T-cell (primary cell): Measurements from ENCODE around the gene C1orf226. TPM values are rescaled to one million over a fixed set of nuclear protein-coding genes. Genes with fewer than 3 reads are reported as not detected.

Experiments
- ATAC-seq, 4 experiments: fragments of 200-7000 bp in 3 of 4; fragments of 150-1000 bp in 1 of 4; cut with Tn5 transposase; replicated peaks in 1 of 4; 1 replicate in 3 of 4; 2 replicates in 1 of 4; pipeline ENCODE4 v1.10.0; 2021; ENCODE audit warnings: moderate library complexity in 3 of 4, mild to moderate bottlenecking in 2 of 4, moderate number of reproducible peaks in 1 of 4
- CTCF ChIA-PET, 2 donors: fragments of 300-600 bp; sonication (Branson Sonifier 250); formaldehyde crosslinking; loops; one replicate each; lab custom pipeline; 2022; ENCODE audit warnings: antibody characterized with exemption in 2 of 2; lab: Charles Lee
- POLR2A ChIA-PET, 2 donors: fragments of 300-600 bp; sonication (Branson Sonifier 250); formaldehyde crosslinking; loops; one replicate each; lab custom pipeline; 2022; ENCODE audit warnings: antibody characterized with exemption in 2 of 2; lab: Charles Lee
- DNase-seq, 35 experiments: peaks; one replicate each; pipeline versions ENCODE4 v3.0.0 to v3.0.0-alpha.2; 2013 to 2023
- H3K27ac ChIP-seq: one replicate; pipeline ENCODE4 v1.5.1; 2013; ENCODE audit warnings: low read length
- H3K27me3 ChIP-seq, 2 experiments: replicated peaks in 1 of 2; 1 replicate in 1 of 2; 2 replicates in 1 of 2; pipeline versions ENCODE4 v1.6.1 to v1.7.0; 2013; ENCODE audit warnings: low read length in 1 of 2, mixed read lengths in 1 of 2; ENCODE audit not compliant: control insufficient read depth in 2 of 2, insufficient read depth in 2 of 2; ENCODE audit errors: extremely low read depth in 1 of 2
- H3K36me3 ChIP-seq, 2 donors: 1 replicate in 1 of 2; 2 replicates in 1 of 2; pipeline versions ENCODE4 v1.6.1 to v1.7.0; 2013; ENCODE audit warnings: low read length in 1 of 2; ENCODE audit not compliant: control insufficient read depth in 2 of 2, insufficient read depth in 1 of 2; ENCODE audit errors: extremely low read depth in 1 of 2
- H3K4me1 ChIP-seq, 2 experiments: 1 replicate in 1 of 2; 2 replicates in 1 of 2; pipeline versions ENCODE4 v1.6.1 to v1.7.0; 2013; ENCODE audit warnings: low read length in 2 of 2, mixed read lengths in 1 of 2; ENCODE audit not compliant: insufficient read depth in 2 of 2, control insufficient read depth in 1 of 2; ENCODE audit errors: extremely low read depth in 1 of 2
- H3K4me3 ChIP-seq, 2 donors: 1 replicate in 1 of 2; 2 replicates in 1 of 2; pipeline versions ENCODE4 v1.5.1 to v1.7.0; 2013; ENCODE audit warnings: mild to moderate bottlenecking in 2 of 2, low read length in 1 of 2, moderate library complexity in 1 of 2; ENCODE audit not compliant: control insufficient read depth in 1 of 2; ENCODE audit errors: extremely low read depth in 1 of 2
- H3K9me3 ChIP-seq: 2 replicates; pipeline ENCODE4 v1.7.0; 2013
- H3K27ac Mint-ChIP-seq, 2 donors: one replicate each; pipeline ENCODE4 v1.8.0; 2020 to 2021; ENCODE audit warnings: mild to moderate bottlenecking in 2 of 2, mixed read lengths in 2 of 2
- H3K27me3 Mint-ChIP-seq, 2 donors: one replicate each; pipeline ENCODE4 v1.8.0; 2021 to 2022; ENCODE audit warnings: mixed read lengths in 2 of 2
- H3K36me3 Mint-ChIP-seq: one replicate; pipeline ENCODE4 v1.8.0; 2021; ENCODE audit warnings: mixed read lengths
- H3K4me1 Mint-ChIP-seq, 3 donors: one replicate each; pipeline ENCODE4 v1.8.0; 2020 to 2022; ENCODE audit warnings: mixed read lengths in 3 of 3, mild to moderate bottlenecking in 1 of 3
- H3K4me3 Mint-ChIP-seq, 3 donors: one replicate each; pipeline ENCODE4 v1.8.0; 2020 to 2022; ENCODE audit warnings: mild to moderate bottlenecking in 3 of 3, mixed read lengths in 3 of 3, moderate library complexity in 3 of 3
- H3K9me3 Mint-ChIP-seq, 3 donors: one replicate each; pipeline ENCODE4 v1.8.0; 2020 to 2022; ENCODE audit warnings: mixed read lengths in 3 of 3
- WGBS: methylation state at CpG from one replicate; pipeline ENCODE4 v1.1.5; 2013; ENCODE audit warnings: missing lambda C conversion rate; ENCODE audit not compliant: insufficient coverage; 5-methylcytosine and 5-hydroxymethylcytosine counted together
- total RNA-seq, 35 experiments: library from RNA in 6 of 35; stranded (reverse) in 6 of 35; fragments of 120-200 nt in 1 of 35; gene quantifications; one replicate each; pipeline versions ENCODE4 v1.2.1 to v1.2.4 and lab custom pipeline; 2013 to 2026

C1orf226 gene
- total RNA-seq, 5 donors from 2014 or later (not counting 1 experiment from before 2014, with no cell fraction given) = 0.09 to 0.13 (median 0.12) TPM; not detected in 2

- ATAC-seq (no peak), DNase-seq (no peak)
- ChIA-PET CTCF (interaction anchor here in 1 of 2 donors (0.6 kb wide), 1 partner anchor 333 kb away, joined by 5 read pairs; no protein-coding TSS in a partner anchor), POLR2A (no interaction called here)
- Histone ChIP-seq H3K9me3 (no peaks in the 10 kb centered on the region), H3K36me3 (no peaks in the 10 kb centered on the region), H3K27ac (no peak overlapping the region), H3K4me3 (no peak overlapping the region), H3K4me1 (no peaks in the 10 kb centered on the region), H3K27me3 (peaks cover 0 to 8% of the 10 kb centered on the region in 2 experiments)
- no peaks in the 10 kb centered on the region for H3K36me3 Mint-ChIP-seq
- H3K4me3 Mint-ChIP-seq = no peak overlapping the region
- peaks cover 19 to 24% of the 10 kb centered on the region in 2 donors for H3K27me3 Mint-ChIP-seq
- H3K27ac Mint-ChIP-seq = no peak overlapping the region
- no peaks in the 10 kb centered on the region for H3K4me1 Mint-ChIP-seq
- WGBS = no CpG with 5 or more reads among the region's 2 CpGs
- no peaks in the 10 kb centered on the region for H3K9me3 Mint-ChIP-seq
Observed at GRCh38 chr1:162406811-162407210, 25.3 kb downstream of the C1orf226 start.

- no CpG with 5 or more reads among the region's 1 CpG for WGBS
- POLR2A ChIA-PET = interaction anchor here in 1 of 2 donors (0.6 kb wide), 1 partner anchor 16 kb away, joined by 3 read pairs; no protein-coding TSS in a partner anchor
- Mint-ChIP-seq H3K4me1 (no peaks in the 10 kb centered on the region), H3K9me3 (no peaks in the 10 kb centered on the region), H3K27ac (no peak overlapping the region), H3K36me3 (no peaks in the 10 kb centered on the region), H3K27me3 (peaks cover 16 to 23% of the 10 kb centered on the region in 2 donors), H3K4me3 (no peak overlapping the region)
- Histone ChIP-seq H3K36me3 (no peaks in the 10 kb centered on the region), H3K27ac (no peak overlapping the region), H3K27me3 (peaks cover 0 to 6% of the 10 kb centered on the region in 2 experiments), H3K4me3 (no peak overlapping the region), H3K9me3 (no peaks in the 10 kb centered on the region), H3K4me1 (no peaks in the 10 kb centered on the region)
- CTCF ChIA-PET = interaction anchor here in 1 of 2 donors (0.6 kb wide), 1 partner anchor 332 kb away, joined by 5 read pairs; no protein-coding TSS in a partner anchor
- ATAC-seq (no peak), DNase-seq (no peak)
Observed at GRCh38 chr1:162407539-162407938, 26.0 kb downstream of the C1orf226 start.

GRCh38 chr1:162412002-162412401 is 30.5 kb downstream of the C1orf226 start, which contains the start of gene SH2D1B:
SH2D1B (minus strand) TSS chr1:162412136; CDS start chr1:162412016, 120 bp downstream.
- Histone ChIP-seq H3K36me3 (no peaks in the 10 kb centered on the region), H3K27me3 (peaks cover 0 to 11% of the 10 kb centered on the region in 2 experiments), H3K4me1 (no peaks in the 10 kb centered on the region), H3K27ac (no peak within 1 kb of the TSS), H3K9me3 (no peaks in the 10 kb centered on the region), H3K4me3 (no peak within 1 kb of the TSS)
- Mint-ChIP-seq H3K4me1 (no peaks in the 10 kb centered on the region), H3K36me3 (no peaks in the 10 kb centered on the region), H3K9me3 (no peaks in the 10 kb centered on the region), H3K4me3 (peak within 1 kb of the TSS in 1 of 3 donors; percentile 32), H3K27ac (no peak within 1 kb of the TSS), H3K27me3 (peaks cover 24 to 25% of the 10 kb centered on the region in 2 donors)
- WGBS = 82% methylated on average over 3 of the region's 3 CpGs
- DNase-seq (peak in 1 of 35 experiments; percentile 21), ATAC-seq (no peak)
- CTCF ChIA-PET = no interaction called here
- POLR2A ChIA-PET = interaction anchor here in 1 of 2 donors (0.6 kb wide), 1 partner anchor 17 kb away, joined by 5 read pairs; no protein-coding TSS in a partner anchor

- Histone ChIP-seq H3K9me3 (no peaks in the 10 kb centered on the region), H3K4me1 (no peaks in the 10 kb centered on the region), H3K4me3 (no peak overlapping the region), H3K36me3 (no peaks in the 10 kb centered on the region), H3K27me3 (peaks cover 0 to 18% of the 10 kb centered on the region in 2 experiments), H3K27ac (no peak overlapping the region)
- no peaks in the 10 kb centered on the region for H3K9me3 Mint-ChIP-seq
- no peaks in the 10 kb centered on the region for H3K36me3 Mint-ChIP-seq
- no peaks in the 10 kb centered on the region for H3K4me1 Mint-ChIP-seq
- H3K4me3 Mint-ChIP-seq = no peak overlapping the region
- ChIA-PET CTCF (no interaction called here), POLR2A (no interaction called here)
- ATAC-seq (no peak), DNase-seq (no peak)
- no peak overlapping the region for H3K27ac Mint-ChIP-seq
- H3K27me3 Mint-ChIP-seq = peaks cover 30 to 33% of the 10 kb centered on the region in 2 donors
Observed at GRCh38 chr1:162416215-162416614, 34.7 kb downstream of the C1orf226 start.

GRCh38 chr1:162416909-162417308 is 35.4 kb downstream of the C1orf226 start:
- Histone ChIP-seq H3K4me3 (no peak overlapping the region), H3K27me3 (peaks cover 0 to 16% of the 10 kb centered on the region in 2 experiments), H3K4me1 (no peaks in the 10 kb centered on the region), H3K9me3 (no peaks in the 10 kb centered on the region), H3K36me3 (no peaks in the 10 kb centered on the region), H3K27ac (no peak overlapping the region)
- ChIA-PET POLR2A (no interaction called here), CTCF (no interaction called here)
- WGBS = no CpG with 5 or more reads among the region's 2 CpGs
- DNase-seq (no peak), ATAC-seq (no peak)
- no peaks in the 10 kb centered on the region for H3K9me3 Mint-ChIP-seq
- H3K27me3 Mint-ChIP-seq = peaks cover 30 to 33% of the 10 kb centered on the region in 2 donors
- no peak overlapping the region for H3K27ac Mint-ChIP-seq
- no peak overlapping the region for H3K4me3 Mint-ChIP-seq
- H3K4me1 Mint-ChIP-seq = no peaks in the 10 kb centered on the region
- no peaks in the 10 kb centered on the region for H3K36me3 Mint-ChIP-seq

- ATAC-seq = no peak
- ChIA-PET POLR2A (no interaction called here), CTCF (no interaction called here)
- H3K27ac ChIP-seq = no peak overlapping the region
- WGBS = no CpG with 5 or more reads among the region's 7 CpGs
- no peak overlapping the region for H3K4me3 ChIP-seq
- H3K9me3 Mint-ChIP-seq = no peaks in the 10 kb centered on the region
- no peak overlapping the region for H3K4me3 Mint-ChIP-seq
- no peak overlapping the region for H3K27ac Mint-ChIP-seq
- no peaks in the 10 kb centered on the region for H3K36me3 Mint-ChIP-seq
- H3K27me3 ChIP-seq = peaks cover 0 to 18% of the 10 kb centered on the region in 2 experiments
- H3K4me1 Mint-ChIP-seq = no peaks in the 10 kb centered on the region
- no peak for DNase-seq
- H3K27me3 Mint-ChIP-seq = peaks cover 30 to 37% of the 10 kb centered on the region in 2 donors
- no peaks in the 10 kb centered on the region for H3K36me3 ChIP-seq
- H3K4me1 ChIP-seq = no peaks in the 10 kb centered on the region
- H3K9me3 ChIP-seq = no peaks in the 10 kb centered on the region
Observed at GRCh38 chr1:162417650-162418049, 36.1 kb downstream of the C1orf226 start.
